ENCODE measurements around the gene NRXN3. TPM values are rescaled to one million over a fixed set of nuclear protein-coding genes. Genes with fewer than 3 reads are reported as not detected.

The NRXN3 gene
- total and polyA plus RNA-seq, 4 donors = 1.5 to 16.6 (median 7.7) TPM

- Histone ChIP-seq H3K9me3 (ENCODE audit: control insufficient read depth, low read length) (no peaks in the 10 kb centered on the region), H3K4me3 (ENCODE audit: low read length in 2 of 2) (no peak overlapping the region), H3K27ac (ENCODE audit: low read depth in 1 of 2, low read length in 2 of 2) (no peak overlapping the region), H3K4me1 (ENCODE audit: control insufficient read depth in 1 of 2, insufficient read depth in 2 of 2, low read length in 2 of 2) (no peaks in the 10 kb centered on the region), H3K27me3 (ENCODE audit: control insufficient read depth in 1 of 2, insufficient read depth in 2 of 2, low read length in 1 of 2) (no peaks in the 10 kb centered on the region), H3K36me3 (ENCODE audit: control insufficient read depth in 1 of 2, insufficient read depth in 2 of 2, low read length in 1 of 2) (no peaks in the 10 kb centered on the region)
- intact Hi-C loops (cut with DNase I) = no loop called here
- WGBS, 2 donors = 68 to 83% methylated on average over 6 of the region's 6 CpGs
- ATAC-seq (ENCODE audit: low FRiP score) (no peak), DNase-seq (no peak)
Observed at GRCh38 chr14:79834868-79835267, 1664.7 kb downstream of the NRXN3 start.

GRCh38 chr14:79836577-79836976, 1666.4 kb downstream of the NRXN3 start:
- H3K27ac ChIP-seq (ENCODE audit: low read depth in 1 of 2, low read length in 2 of 2) = no peak overlapping the region
- ATAC-seq (ENCODE audit: low FRiP score) (no peak), DNase-seq (no peak)
- H3K9me3 ChIP-seq (ENCODE audit: control insufficient read depth, low read length) = no peaks in the 10 kb centered on the region
- intact Hi-C loops (cut with DNase I) = no loop called here
- no peaks in the 10 kb centered on the region for H3K4me1 ChIP-seq (ENCODE audit: control insufficient read depth in 1 of 2, insufficient read depth in 2 of 2, low read length in 2 of 2)
- H3K36me3 ChIP-seq (ENCODE audit: control insufficient read depth in 1 of 2, insufficient read depth in 2 of 2, low read length in 1 of 2) = no peaks in the 10 kb centered on the region
- no peaks in the 10 kb centered on the region for H3K27me3 ChIP-seq (ENCODE audit: control insufficient read depth in 1 of 2, insufficient read depth in 2 of 2, low read length in 1 of 2)
- 35 to 36% methylated on average over 1 of the region's 1 CpG for WGBS, 2 donors
- H3K4me3 ChIP-seq (ENCODE audit: low read length in 2 of 2) = no peak overlapping the region

- WGBS, 2 donors = 53 to 61% methylated on average over 2 of the region's 2 CpGs
- DNase-seq = no peak
- no peaks in the 10 kb centered on the region for H3K36me3 ChIP-seq (ENCODE audit: control insufficient read depth in 1 of 2, insufficient read depth in 2 of 2, low read length in 1 of 2)
- no peak overlapping the region for H3K4me3 ChIP-seq (ENCODE audit: low read length in 2 of 2)
- H3K4me1 ChIP-seq (ENCODE audit: control insufficient read depth in 1 of 2, insufficient read depth in 2 of 2, low read length in 2 of 2) = peaks cover 0 to 2% of the 10 kb centered on the region in 2 donors
- H3K9me3 ChIP-seq (ENCODE audit: control insufficient read depth, low read length) = no peaks in the 10 kb centered on the region
- intact Hi-C loops (cut with DNase I) = no loop called here
- H3K27me3 ChIP-seq (ENCODE audit: control insufficient read depth in 1 of 2, insufficient read depth in 2 of 2, low read length in 1 of 2) = no peaks in the 10 kb centered on the region
- no peak for ATAC-seq (ENCODE audit: low FRiP score)
- no peak overlapping the region for H3K27ac ChIP-seq (ENCODE audit: low read depth in 1 of 2, low read length in 2 of 2)
Observed at GRCh38 chr14:79837699-79838098, 1667.5 kb downstream of the NRXN3 start.

- intact Hi-C loops (cut with DNase I) = no loop called here
- peaks cover 0 to 2% of the 10 kb centered on the region in 2 donors for H3K4me1 ChIP-seq (ENCODE audit: control insufficient read depth in 1 of 2, insufficient read depth in 2 of 2, low read length in 2 of 2)
- DNase-seq (no peak), ATAC-seq (ENCODE audit: low FRiP score) (no peak)
- no peak overlapping the region for H3K4me3 ChIP-seq (ENCODE audit: low read length in 2 of 2)
- no peaks in the 10 kb centered on the region for H3K9me3 ChIP-seq (ENCODE audit: control insufficient read depth, low read length)
- no peak overlapping the region for H3K27ac ChIP-seq (ENCODE audit: low read depth in 1 of 2, low read length in 2 of 2)
- H3K36me3 ChIP-seq (ENCODE audit: control insufficient read depth in 1 of 2, insufficient read depth in 2 of 2, low read length in 1 of 2) = no peaks in the 10 kb centered on the region
- H3K27me3 ChIP-seq (ENCODE audit: control insufficient read depth in 1 of 2, insufficient read depth in 2 of 2, low read length in 1 of 2) = no peaks in the 10 kb centered on the region
Observed at GRCh38 chr14:79840103-79840502, 1669.9 kb downstream of the NRXN3 start.

- Histone ChIP-seq H3K27ac (ENCODE audit: low read depth in 1 of 2, low read length in 2 of 2) (no peak overlapping the region), H3K4me1 (ENCODE audit: control insufficient read depth in 1 of 2, insufficient read depth in 2 of 2, low read length in 2 of 2) (peaks cover 0 to 2% of the 10 kb centered on the region in 2 donors), H3K36me3 (ENCODE audit: control insufficient read depth in 1 of 2, insufficient read depth in 2 of 2, low read length in 1 of 2) (no peaks in the 10 kb centered on the region), H3K4me3 (ENCODE audit: low read length in 2 of 2) (no peak overlapping the region), H3K9me3 (ENCODE audit: control insufficient read depth, low read length) (no peaks in the 10 kb centered on the region), H3K27me3 (ENCODE audit: control insufficient read depth in 1 of 2, insufficient read depth in 2 of 2, low read length in 1 of 2) (no peaks in the 10 kb centered on the region)
- ATAC-seq (ENCODE audit: low FRiP score) = no peak
- intact Hi-C loops (cut with DNase I) = no loop called here
- no peak for DNase-seq
- WGBS, 2 donors = 32 to 81% methylated on average over 2 of the region's 2 CpGs
Observed at GRCh38 chr14:79840831-79841230, 1670.7 kb downstream of the NRXN3 start.

GRCh38 chr14:79841433-79841832, 1671.3 kb downstream of the NRXN3 start:
- intact Hi-C loops (cut with DNase I) = no loop called here
- Histone ChIP-seq H3K27me3 (ENCODE audit: control insufficient read depth in 1 of 2, insufficient read depth in 2 of 2, low read length in 1 of 2) (no peaks in the 10 kb centered on the region), H3K4me1 (ENCODE audit: control insufficient read depth in 1 of 2, insufficient read depth in 2 of 2, low read length in 2 of 2) (peaks cover 0 to 2% of the 10 kb centered on the region in 2 donors), H3K27ac (ENCODE audit: low read depth in 1 of 2, low read length in 2 of 2) (no peak overlapping the region), H3K4me3 (ENCODE audit: low read length in 2 of 2) (no peak overlapping the region), H3K36me3 (ENCODE audit: control insufficient read depth in 1 of 2, insufficient read depth in 2 of 2, low read length in 1 of 2) (no peaks in the 10 kb centered on the region), H3K9me3 (ENCODE audit: control insufficient read depth, low read length) (no peaks in the 10 kb centered on the region)
- DNase-seq = no peak
- 41 to 59% methylated on average over 3 of the region's 3 CpGs for WGBS, 2 donors
- ATAC-seq (ENCODE audit: low FRiP score) = no peak

- peaks cover 0 to 2% of the 10 kb centered on the region in 2 donors for H3K4me1 ChIP-seq (ENCODE audit: control insufficient read depth in 1 of 2, insufficient read depth in 2 of 2, low read length in 2 of 2)
- no peak overlapping the region for H3K4me3 ChIP-seq (ENCODE audit: low read length in 2 of 2)
- WGBS, 2 donors = 24 to 27% methylated on average over 3 of the region's 3 CpGs
- H3K27ac ChIP-seq (ENCODE audit: low read depth in 1 of 2, low read length in 2 of 2) = no peak overlapping the region
- H3K27me3 ChIP-seq (ENCODE audit: control insufficient read depth in 1 of 2, insufficient read depth in 2 of 2, low read length in 1 of 2) = no peaks in the 10 kb centered on the region
- no peaks in the 10 kb centered on the region for H3K9me3 ChIP-seq (ENCODE audit: control insufficient read depth, low read length)
- H3K36me3 ChIP-seq (ENCODE audit: control insufficient read depth in 1 of 2, insufficient read depth in 2 of 2, low read length in 1 of 2) = no peaks in the 10 kb centered on the region
- intact Hi-C loops (cut with DNase I) = no loop called here
- DNase-seq = peak in 1 of 2 donors; percentile 66
- ATAC-seq (ENCODE audit: low FRiP score) = peak; percentile 93
Observed at GRCh38 chr14:79842270-79842669, 1672.1 kb downstream of the NRXN3 start.

GRCh38 chr14:79852950-79853744, 1683.0 kb downstream of the NRXN3 start:
- Histone ChIP-seq H3K27me3 (ENCODE audit: control insufficient read depth in 1 of 2, insufficient read depth in 2 of 2, low read length in 1 of 2) (no peaks in the 10 kb centered on the region), H3K36me3 (ENCODE audit: control insufficient read depth in 1 of 2, insufficient read depth in 2 of 2, low read length in 1 of 2) (no peaks in the 10 kb centered on the region), H3K4me3 (ENCODE audit: low read length in 2 of 2) (no peak overlapping the region), H3K27ac (ENCODE audit: low read depth in 1 of 2, low read length in 2 of 2) (no peak overlapping the region), H3K9me3 (ENCODE audit: control insufficient read depth, low read length) (no peaks in the 10 kb centered on the region), H3K4me1 (ENCODE audit: control insufficient read depth in 1 of 2, insufficient read depth in 2 of 2, low read length in 2 of 2) (no peaks in the 10 kb centered on the region)
- no peak for ATAC-seq (ENCODE audit: low FRiP score)
- intact Hi-C loops (cut with DNase I) = no loop called here
- 62 to 63% methylated on average over 8 of the region's 8 CpGs for WGBS, 2 donors
- DNase-seq = no peak

GRCh38 chr14:79855789-79856188, 1685.6 kb downstream of the NRXN3 start:
- ATAC-seq (ENCODE audit: low FRiP score) (peak; percentile 56), DNase-seq (no peak)
- intact Hi-C loops (cut with DNase I) = no loop called here
- H3K27me3 ChIP-seq (ENCODE audit: control insufficient read depth in 1 of 2, insufficient read depth in 2 of 2, low read length in 1 of 2) = no peaks in the 10 kb centered on the region
- no peak overlapping the region for H3K4me3 ChIP-seq (ENCODE audit: low read length in 2 of 2)
- H3K4me1 ChIP-seq (ENCODE audit: control insufficient read depth in 1 of 2, insufficient read depth in 2 of 2, low read length in 2 of 2) = no peaks in the 10 kb centered on the region
- H3K27ac ChIP-seq (ENCODE audit: low read depth in 1 of 2, low read length in 2 of 2) = no peak overlapping the region
- H3K36me3 ChIP-seq (ENCODE audit: control insufficient read depth in 1 of 2, insufficient read depth in 2 of 2, low read length in 1 of 2) = no peaks in the 10 kb centered on the region
- no peaks in the 10 kb centered on the region for H3K9me3 ChIP-seq (ENCODE audit: control insufficient read depth, low read length)
- WGBS, 2 donors = 78 to 84% methylated on average over 2 of the region's 2 CpGs
